OCI-LY1 (cell line): ENCODE measurements around the gene ELF2.

ENCODE experiments used
- EZH2 ChIP-seq: fragments of 200-600 bp; sonication (generic), shearing (Covaris generic); IDR thresholded peaks from 2 replicates; pipeline ENCODE4 v1.8.0; 2017; ENCODE audit warnings: borderline replicate concordance, mixed run types, mild to moderate bottlenecking, antibody characterized with exemption, low read length, moderate library complexity, mixed read lengths
- TF ChIP-seq, protein P1 (sequence below): fragments of 200-600 bp; sonication (generic), shearing (Covaris generic); IDR thresholded peaks from 2 replicates; pipeline ENCODE4 v1.5.1; 2017; ENCODE audit warnings: mild to moderate bottlenecking, antibody characterized with exemption, low read length, moderate library complexity, mixed read lengths

- TF ChIP-seq, protein P1, sequence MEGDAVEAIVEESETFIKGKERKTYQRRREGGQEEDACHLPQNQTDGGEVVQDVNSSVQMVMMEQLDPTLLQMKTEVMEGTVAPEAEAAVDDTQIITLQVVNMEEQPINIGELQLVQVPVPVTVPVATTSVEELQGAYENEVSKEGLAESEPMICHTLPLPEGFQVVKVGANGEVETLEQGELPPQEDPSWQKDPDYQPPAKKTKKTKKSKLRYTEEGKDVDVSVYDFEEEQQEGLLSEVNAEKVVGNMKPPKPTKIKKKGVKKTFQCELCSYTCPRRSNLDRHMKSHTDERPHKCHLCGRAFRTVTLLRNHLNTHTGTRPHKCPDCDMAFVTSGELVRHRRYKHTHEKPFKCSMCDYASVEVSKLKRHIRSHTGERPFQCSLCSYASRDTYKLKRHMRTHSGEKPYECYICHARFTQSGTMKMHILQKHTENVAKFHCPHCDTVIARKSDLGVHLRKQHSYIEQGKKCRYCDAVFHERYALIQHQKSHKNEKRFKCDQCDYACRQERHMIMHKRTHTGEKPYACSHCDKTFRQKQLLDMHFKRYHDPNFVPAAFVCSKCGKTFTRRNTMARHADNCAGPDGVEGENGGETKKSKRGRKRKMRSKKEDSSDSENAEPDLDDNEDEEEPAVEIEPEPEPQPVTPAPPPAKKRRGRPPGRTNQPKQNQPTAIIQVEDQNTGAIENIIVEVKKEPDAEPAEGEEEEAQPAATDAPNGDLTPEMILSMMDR: no peak
- TF ChIP-seq EZH2: no peak
These were observed 129.0 kb downstream of the ELF2 start for GRCh38 chr4:139048026-139048425.
